ENCODE data around the gene CDK14.
"Not testable (repeated sequence)": the region's sequence is repeated elsewhere in the genome, so short reads cannot be mapped to it uniquely, and the experiment has no call there.

Gene CDK14

GRCh38 chr7:90769566-90769965 lies 173.4 kb downstream of the CDK14 start:
- H3K27ac ChIP-seq, H3K4me3 ChIP-seq: not testable (repeated sequence)

GRCh38 chr7:90771281-90771680 lies 175.2 kb downstream of the CDK14 start:
- Histone ChIP-seq H3K27ac (no peak overlapping the region), H3K4me3 (no peak overlapping the region)

GRCh38 chr7:90772410-90772809 lies 176.3 kb downstream of the CDK14 start:
- no peak overlapping the region for H3K27ac ChIP-seq
- H3K4me3 ChIP-seq = no peak overlapping the region

- Histone ChIP-seq H3K4me3 (no peak overlapping the region), H3K27ac (no peak overlapping the region)
Observed at GRCh38 chr7:90773269-90773668, 177.1 kb downstream of the CDK14 start.

GRCh38 chr7:90774706-90775105 lies 178.6 kb downstream of the CDK14 start:
- no peak overlapping the region for H3K27ac ChIP-seq
- H3K4me3 ChIP-seq = no peak overlapping the region

GRCh38 chr7:90775383-90775965 lies 179.4 kb downstream of the CDK14 start:
- H3K4me3 ChIP-seq = no peak overlapping the region
- no peak overlapping the region for H3K27ac ChIP-seq

GRCh38 chr7:90777041-90777440 lies 180.9 kb downstream of the CDK14 start:
- no peak overlapping the region for H3K4me3 ChIP-seq

GRCh38 chr7:90777465-90777864 lies 181.3 kb downstream of the CDK14 start:
- Histone ChIP-seq H3K4me3 (no peak overlapping the region), H3K27ac (no peak overlapping the region)

More at GRCh38 chr7:90777041-90777440, 180.9 kb downstream of the CDK14 start:
- H3K27ac ChIP-seq = no peak overlapping the region

GRCh38 chr7:90777886-90778285 lies 181.8 kb downstream of the CDK14 start:
- H3K27ac ChIP-seq = no peak overlapping the region

GRCh38 chr7:90788052-90788451 lies 191.9 kb downstream of the CDK14 start:
- Histone ChIP-seq H3K4me3 (no peak overlapping the region), H3K27ac (peak overlapping the region in 2 of 21 experiments; percentile 3 to 15)

More at GRCh38 chr7:90777886-90778285, 181.8 kb downstream of the CDK14 start:
- no peak overlapping the region for H3K4me3 ChIP-seq

- Histone ChIP-seq H3K4me3 (no peak overlapping the region), H3K27ac (no peak overlapping the region)
Observed at GRCh38 chr7:90789736-90790306, 193.7 kb downstream of the CDK14 start.

- Histone ChIP-seq H3K27ac (no peak overlapping the region), H3K4me3 (no peak overlapping the region)
Observed at GRCh38 chr7:90791596-90791995, 195.5 kb downstream of the CDK14 start.

GRCh38 chr7:90792301-90792700 lies 196.2 kb downstream of the CDK14 start:
- Histone ChIP-seq H3K4me3 (no peak overlapping the region), H3K27ac (no peak overlapping the region)

- not testable (repeated sequence) for H3K4me3 ChIP-seq, H3K27ac ChIP-seq
Observed at GRCh38 chr7:90794234-90794633, 198.1 kb downstream of the CDK14 start.

GRCh38 chr7:90797596-90797995 lies 201.5 kb downstream of the CDK14 start:
- Histone ChIP-seq H3K4me3 (no peak overlapping the region), H3K27ac (no peak overlapping the region)

- no peak overlapping the region for H3K27ac ChIP-seq
Observed at GRCh38 chr7:90804370-90804769, 208.2 kb downstream of the CDK14 start.

GRCh38 chr7:90815552-90815951 lies 219.4 kb downstream of the CDK14 start:
- not testable (repeated sequence) for H3K4me3 ChIP-seq

More at GRCh38 chr7:90804370-90804769, 208.2 kb downstream of the CDK14 start:
- no peak overlapping the region for H3K4me3 ChIP-seq

GRCh38 chr7:90816511-90817142 lies 220.5 kb downstream of the CDK14 start:
- no peak overlapping the region for H3K4me3 ChIP-seq
- H3K27ac ChIP-seq = no peak overlapping the region

More at GRCh38 chr7:90815552-90815951, 219.4 kb downstream of the CDK14 start:
- not testable (repeated sequence) for H3K27ac ChIP-seq

GRCh38 chr7:90817151-90817550 lies 221.0 kb downstream of the CDK14 start:
- H3K4me3 ChIP-seq = no peak overlapping the region

GRCh38 chr7:90817846-90818245 lies 221.7 kb downstream of the CDK14 start:
- no peak overlapping the region for H3K27ac ChIP-seq
- no peak overlapping the region for H3K4me3 ChIP-seq

More at GRCh38 chr7:90817151-90817550, 221.0 kb downstream of the CDK14 start:
- no peak overlapping the region for H3K27ac ChIP-seq

- H3K4me3 ChIP-seq = no peak overlapping the region
- no peak overlapping the region for H3K27ac ChIP-seq
Observed at GRCh38 chr7:90818341-90818740, 222.2 kb downstream of the CDK14 start.
